ENCODE measurements around the gene ZFP2.

- TF ChIP-seq RFX5 (IDR thresholded peaks at IDR 0.05; ENCODE audit: low read depth, low read length), result no peak
- no peak for TF ChIP-seq POLR2A (IDR thresholded peaks at IDR 0.05; ENCODE audit: low read depth, low read length)
- TF ChIP-seq PKNOX1 (IDR thresholded peaks at IDR 0.05), result no peak
- TF ChIP-seq EZH2 (IDR thresholded peaks at IDR 0.05; ENCODE audit: borderline replicate concordance, control insufficient read depth, low read depth, low read length), result no peak
- no peak for TF ChIP-seq SMC3 (IDR thresholded peaks at IDR 0.05; ENCODE audit: borderline replicate concordance, low read length)
Measured at GRCh38 chr5:178849316-178849715, 46.4 kb upstream of the ZFP2 start.

Data from GM12878 (cell line).